RWPE2 (cell line): Measurements from ENCODE around the gene PLEKHG1.

Source experiments
- ATAC-seq: fragments of 200-7000 bp; cut with Tn5 transposase; 3 replicates; pipeline ENCODE4 v1.9.1; 2021; ENCODE audit warnings: low read depth
- DNase-seq: peaks from one replicate; pipeline ENCODE4 v3.0.0-alpha.2; 2020; ENCODE audit warnings: low spot score
- H3K27ac ChIP-seq: fragments of 450-650 bp; 2 replicates; pipeline ENCODE4 v1.5.1; 2017; ENCODE audit warnings: mild to moderate bottlenecking; ENCODE audit not compliant: poor library complexity, severe bottlenecking
- H3K27me3 ChIP-seq: fragments of 250-450 bp; sonication (Bioruptor Pico); 2 replicates; pipeline ENCODE4 v1.5.1; 2021; ENCODE audit warnings: mild to moderate bottlenecking, moderate library complexity; ENCODE audit not compliant: insufficient read depth, poor library complexity, severe bottlenecking
- H3K36me3 ChIP-seq: fragments of 250-450 bp; sonication (Bioruptor Pico); 2 replicates; pipeline ENCODE4 v1.5.1; 2020; ENCODE audit warnings: low read depth, mild to moderate bottlenecking, moderate library complexity
- H3K4me1 ChIP-seq: fragments of 250-450 bp; sonication (Bioruptor Pico); 2 replicates; pipeline ENCODE4 v1.5.1; 2021; ENCODE audit warnings: mild to moderate bottlenecking, moderate library complexity; ENCODE audit not compliant: insufficient read depth, poor library complexity, severe bottlenecking
- H3K4me3 ChIP-seq: fragments of 250-450 bp; sonication (Bioruptor Pico); 2 replicates; pipeline ENCODE4 v1.5.1; 2021; ENCODE audit warnings: mild to moderate bottlenecking, moderate library complexity; ENCODE audit not compliant: severe bottlenecking
- H3K9me3 ChIP-seq: fragments of 250-450 bp; sonication (Bioruptor Pico); 2 replicates; pipeline ENCODE4 v1.5.1; 2021; ENCODE audit warnings: mild to moderate bottlenecking, moderate library complexity; ENCODE audit not compliant: severe bottlenecking
- TF ChIP-seq, protein P1 (sequence below): fragments of 450-650 bp; IDR thresholded peaks from one replicate; pipeline ENCODE4 v1.5.1; 2017; ENCODE audit warnings: mild to moderate bottlenecking, moderate library complexity; ENCODE audit not compliant: poor library complexity, severe bottlenecking

The PLEKHG1 gene

DNA sequence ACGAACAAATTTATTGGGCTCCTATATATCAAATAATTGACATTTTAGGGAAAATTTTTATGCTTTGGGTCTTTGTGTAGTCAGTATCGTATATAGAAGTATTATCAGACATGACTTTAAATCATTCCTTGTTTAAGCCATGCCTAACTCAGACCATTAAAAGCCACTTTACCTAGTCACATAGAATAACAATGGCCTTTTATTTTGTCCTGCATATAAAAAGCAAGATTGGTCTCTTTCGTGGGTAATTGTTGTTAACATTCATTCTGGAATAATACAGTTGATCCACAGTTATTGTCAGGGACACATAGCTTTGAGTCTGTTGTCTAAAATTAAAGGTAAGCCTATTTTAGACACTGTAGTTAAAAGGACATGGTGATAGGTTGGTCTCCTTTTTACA, 47.4 kb downstream of the PLEKHG1 start:
- TF ChIP-seq, protein P1, sequence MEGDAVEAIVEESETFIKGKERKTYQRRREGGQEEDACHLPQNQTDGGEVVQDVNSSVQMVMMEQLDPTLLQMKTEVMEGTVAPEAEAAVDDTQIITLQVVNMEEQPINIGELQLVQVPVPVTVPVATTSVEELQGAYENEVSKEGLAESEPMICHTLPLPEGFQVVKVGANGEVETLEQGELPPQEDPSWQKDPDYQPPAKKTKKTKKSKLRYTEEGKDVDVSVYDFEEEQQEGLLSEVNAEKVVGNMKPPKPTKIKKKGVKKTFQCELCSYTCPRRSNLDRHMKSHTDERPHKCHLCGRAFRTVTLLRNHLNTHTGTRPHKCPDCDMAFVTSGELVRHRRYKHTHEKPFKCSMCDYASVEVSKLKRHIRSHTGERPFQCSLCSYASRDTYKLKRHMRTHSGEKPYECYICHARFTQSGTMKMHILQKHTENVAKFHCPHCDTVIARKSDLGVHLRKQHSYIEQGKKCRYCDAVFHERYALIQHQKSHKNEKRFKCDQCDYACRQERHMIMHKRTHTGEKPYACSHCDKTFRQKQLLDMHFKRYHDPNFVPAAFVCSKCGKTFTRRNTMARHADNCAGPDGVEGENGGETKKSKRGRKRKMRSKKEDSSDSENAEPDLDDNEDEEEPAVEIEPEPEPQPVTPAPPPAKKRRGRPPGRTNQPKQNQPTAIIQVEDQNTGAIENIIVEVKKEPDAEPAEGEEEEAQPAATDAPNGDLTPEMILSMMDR: no peak
- DNase-seq: no peak
- Histone ChIP-seq H3K4me3 (no peak overlapping the region), H3K36me3 (no peaks in the 10 kb centered on the region), H3K9me3 (no peaks in the 10 kb centered on the region), H3K4me1 (peaks cover 2% of the 10 kb centered on the region), H3K27me3 (no peaks in the 10 kb centered on the region), H3K27ac (no peak overlapping the region)
- no peak for ATAC-seq
